ENCODE measurements around the gene LCN6. TPM values are rescaled to one million over a fixed set of nuclear protein-coding genes. Genes with fewer than 3 reads are reported as not detected.
A peak's percentile ranks its signal among the peaks of the same experiment; 100 is the strongest.

LCN6 gene
- total RNA-seq, 6 experiments from 2014 or later = 0.26 to 0.63 TPM; not detected in 4

GRCh38 chr9:136696502-136696901 lies 51.8 kb downstream of the LCN6 start:
- intact Hi-C loops (cut with DNase I) = no loop called here
- DNase-seq (no peak), ATAC-seq (no peak)
- H3K4me1 ChIP-seq = peaks cover 0 to 63% (median 33%) of the 10 kb centered on the region in 4 donors
- no peaks in the 10 kb centered on the region for H3K9me3 ChIP-seq
- TF ChIP-seq POLR2A (IDR thresholded peaks at IDR 0.05) (no peak), CTCF (IDR thresholded peaks at IDR 0.05) (no peak)
- no peak overlapping the region for H3K4me3 ChIP-seq
- H3K36me3 ChIP-seq = no peaks in the 10 kb centered on the region
- H3K27ac ChIP-seq = peak overlapping the region in 2 of 3 donors; percentile 26 to 71
- no peaks in the 10 kb centered on the region for H3K27me3 ChIP-seq
- WGBS (ENCODE audit: insufficient coverage, low coverage, low lambda C conversion rate, missing lambda C conversion rate) = no CpG with 5 or more reads among the region's 9 CpGs

GRCh38 chr9:136695955-136696354 lies 52.4 kb downstream of the LCN6 start:
- no peaks in the 10 kb centered on the region for H3K9me3 ChIP-seq
- no peaks in the 10 kb centered on the region for H3K27me3 ChIP-seq
- DNase-seq (peak; percentile 70 to 81 (median 79)), ATAC-seq (peak; percentile 2 to 18 (median 6))
- H3K4me1 ChIP-seq = peaks cover 0 to 68% (median 35%) of the 10 kb centered on the region in 4 donors
- H3K36me3 ChIP-seq = no peaks in the 10 kb centered on the region
- 48% methylated on average over 5 of the region's 23 CpGs for WGBS (ENCODE audit: insufficient coverage, low coverage, low lambda C conversion rate, missing lambda C conversion rate)
- H3K4me3 ChIP-seq = no peak overlapping the region
- intact Hi-C loops (cut with DNase I) = no loop called here
- peak overlapping the region in 2 of 3 donors; percentile 26 to 71 for H3K27ac ChIP-seq
- no peak for TF ChIP-seq CTCF (IDR thresholded peaks at IDR 0.05)
- TF ChIP-seq POLR2A (IDR thresholded peaks at IDR 0.05) = no peak

GRCh38 chr9:136695435-136695895 lies 52.9 kb downstream of the LCN6 start:
- ATAC-seq (peak; percentile 48 to 57 (median 50)), DNase-seq (peak; percentile 83 to 92 (median 92))
- H3K27me3 ChIP-seq = no peaks in the 10 kb centered on the region
- H3K27ac ChIP-seq = peak overlapping the region; percentile 29 to 71 (median 54)
- H3K4me3 ChIP-seq = no peak overlapping the region
- no peaks in the 10 kb centered on the region for H3K9me3 ChIP-seq
- peaks cover 0 to 73% (median 38%) of the 10 kb centered on the region in 4 donors for H3K4me1 ChIP-seq
- TF ChIP-seq POLR2A (IDR thresholded peaks at IDR 0.05) = no peak
- no peak for TF ChIP-seq CTCF (IDR thresholded peaks at IDR 0.05)
- intact Hi-C loops (cut with DNase I) = no loop called here
- WGBS (ENCODE audit: insufficient coverage, low coverage, low lambda C conversion rate, missing lambda C conversion rate) = no CpG with 5 or more reads among the region's 10 CpGs
- H3K36me3 ChIP-seq = no peaks in the 10 kb centered on the region

GRCh38 chr9:136694872-136695247 lies 53.5 kb downstream of the LCN6 start:
- H3K9me3 ChIP-seq = no peaks in the 10 kb centered on the region

More at GRCh38 chr9:136694872-136695247, 53.5 kb downstream of the LCN6 start:
- Histone ChIP-seq H3K4me3 (no peak overlapping the region), H3K4me1 (peaks cover 0 to 79% (median 41%) of the 10 kb centered on the region in 4 donors), H3K27me3 (no peaks in the 10 kb centered on the region), H3K36me3 (no peaks in the 10 kb centered on the region), H3K27ac (peak overlapping the region in 2 of 3 donors; percentile 29 to 71)
- WGBS (ENCODE audit: insufficient coverage, low coverage, low lambda C conversion rate, missing lambda C conversion rate) = 68% methylated on average over 11 of the region's 11 CpGs
- no peak for ATAC-seq
- TF ChIP-seq POLR2A (IDR thresholded peaks at IDR 0.05) = no peak
- no peak for TF ChIP-seq CTCF (IDR thresholded peaks at IDR 0.05)
- no peak for DNase-seq
- intact Hi-C loops (cut with DNase I) = no loop called here

Measured in right lobe of liver (tissue), 6 donors.